ENCODE data around the gene PHB1.

GRCh38 chr17:49443862-49444261, 29.2 kb upstream of the PHB1 start:
- TF ChIP-seq TEAD4 (IDR thresholded peaks at IDR 0.05) = no peak
- no peak for TF ChIP-seq MAX (IDR thresholded peaks at IDR 0.05)
- no peak for TF ChIP-seq ZBTB7A (IDR thresholded peaks at IDR 0.05; ENCODE audit: low read depth)
- no peak for TF ChIP-seq CREB1 (IDR thresholded peaks at IDR 0.05; ENCODE audit: low read depth)

Data from Ishikawa (cell line).